ENCODE measurements around the gene CMTM5.
"Not testable (repeated sequence)": the region's sequence is repeated elsewhere in the genome, so short reads cannot be mapped to it uniquely, and the experiment has no call there.

CMTM5 gene

GRCh38 chr14:23416801-23417200, 40.0 kb downstream of the CMTM5 start:
- no peak for DNase-seq
- H3K9me3 ChIP-seq = no peaks in the 10 kb centered on the region
- no peak overlapping the region for H3K4me3 ChIP-seq (ENCODE audit: low read depth, low read length)
- no peaks in the 10 kb centered on the region for H3K36me3 ChIP-seq
- H3K27me3 ChIP-seq = peaks cover 6% of the 10 kb centered on the region
- H3K4me1 ChIP-seq = no peaks in the 10 kb centered on the region
- no peak for TF ChIP-seq CTCF (IDR thresholded peaks at IDR 0.05; ENCODE audit: low read depth, low read length)

GRCh38 chr14:23417269-23417668, 40.4 kb downstream of the CMTM5 start:
- not testable (repeated sequence) for H3K4me3 ChIP-seq (ENCODE audit: low read depth, low read length); H3K36me3 ChIP-seq; H3K4me1 ChIP-seq; DNase-seq; H3K9me3 ChIP-seq; H3K27me3 ChIP-seq

- H3K9me3 ChIP-seq = no peaks in the 10 kb centered on the region
- no peaks in the 10 kb centered on the region; the same call in none of the 2 replicates for H3K27me3 ChIP-seq
Observed at GRCh38 chr14:23418021-23418420, 41.2 kb downstream of the CMTM5 start.

GRCh38 chr14:23419646-23420045, 42.8 kb downstream of the CMTM5 start:
- not testable (repeated sequence) for DNase-seq; H3K4me3 ChIP-seq (ENCODE audit: low read depth, low read length); H3K4me1 ChIP-seq; H3K9me3 ChIP-seq; H3K36me3 ChIP-seq; H3K27me3 ChIP-seq

More at GRCh38 chr14:23418021-23418420, 41.2 kb downstream of the CMTM5 start:
- H3K36me3 ChIP-seq = no peaks in the 10 kb centered on the region
- no peak overlapping the region for H3K4me3 ChIP-seq (ENCODE audit: low read depth, low read length)
- DNase-seq = no peak
- no peak for TF ChIP-seq CTCF (IDR thresholded peaks at IDR 0.05; ENCODE audit: low read depth, low read length)
- no peaks in the 10 kb centered on the region for H3K4me1 ChIP-seq

- no peak for DNase-seq
- TF ChIP-seq CTCF (IDR thresholded peaks at IDR 0.05; ENCODE audit: low read depth, low read length) = no peak
- Histone ChIP-seq H3K36me3 (no peaks in the 10 kb centered on the region), H3K27me3 (peaks cover 4% of the 10 kb centered on the region), H3K4me1 (no peaks in the 10 kb centered on the region), H3K4me3 (ENCODE audit: low read depth, low read length) (no peak overlapping the region), H3K9me3 (no peaks in the 10 kb centered on the region)
Observed at GRCh38 chr14:23421594-23421993, 44.7 kb downstream of the CMTM5 start.

- no peak for TF ChIP-seq CTCF (IDR thresholded peaks at IDR 0.05; ENCODE audit: low read depth, low read length)
- Histone ChIP-seq H3K4me3 (ENCODE audit: low read depth, low read length) (no peak overlapping the region), H3K27me3 (peaks cover 4% of the 10 kb centered on the region), H3K9me3 (no peaks in the 10 kb centered on the region), H3K36me3 (no peaks in the 10 kb centered on the region), H3K4me1 (no peaks in the 10 kb centered on the region)
- no peak for DNase-seq
Observed at GRCh38 chr14:23423657-23424056, 46.8 kb downstream of the CMTM5 start.

GRCh38 chr14:23425169-23425568, 48.3 kb downstream of the CMTM5 start:
- Histone ChIP-seq H3K4me3 (ENCODE audit: low read depth, low read length) (no peak overlapping the region), H3K27me3 (peaks cover 4% of the 10 kb centered on the region), H3K36me3 (no peaks in the 10 kb centered on the region), H3K4me1 (no peaks in the 10 kb centered on the region), H3K9me3 (no peaks in the 10 kb centered on the region)
- DNase-seq = no peak
- no peak for TF ChIP-seq CTCF (IDR thresholded peaks at IDR 0.05; ENCODE audit: low read depth, low read length)

GRCh38 chr14:23425798-23426197, 49.0 kb downstream of the CMTM5 start:
- H3K4me3 ChIP-seq (ENCODE audit: low read depth, low read length); H3K27me3 ChIP-seq; DNase-seq; H3K4me1 ChIP-seq; H3K36me3 ChIP-seq; H3K9me3 ChIP-seq: not testable (repeated sequence)
